GM21515 (cell line): ENCODE measurements around the gene SLCO4A1.

Experiments used
- ATAC-seq: cut with Tn5 transposase; IDR thresholded peaks from one replicate; pipeline ENCODE4 v1.9.1; 2021; ENCODE audit not compliant: unreplicated experiment

Gene SLCO4A1

GRCh38 chr20:62642051-62642665 lies at the start of gene SLCO4A1:
Gene SLCO4A1 (plus strand): TSS chr20:62642503. CDS start chr20:62656455, 13,952 bp downstream.
- peak; percentile 49 for ATAC-seq

GRCh38 chr20:62592506-62593177 lies 49.7 kb upstream of the SLCO4A1 start:
- no peak for ATAC-seq

GRCh38 chr20:62593616-62594015 lies 48.7 kb upstream of the SLCO4A1 start:
- ATAC-seq: no peak

GRCh38 chr20:62595069-62595468 lies 47.2 kb upstream of the SLCO4A1 start:
- ATAC-seq: no peak

GRCh38 chr20:62595491-62595890 lies 46.8 kb upstream of the SLCO4A1 start:
- ATAC-seq: no peak

- ATAC-seq: no peak
Observed at GRCh38 chr20:62596486-62596885, 45.8 kb upstream of the SLCO4A1 start.

GRCh38 chr20:62596921-62597320 lies 45.4 kb upstream of the SLCO4A1 start:
- ATAC-seq: no peak

GRCh38 chr20:62597416-62598115 lies 44.7 kb upstream of the SLCO4A1 start:
- no peak for ATAC-seq

- no peak for ATAC-seq
Observed at GRCh38 chr20:62598761-62599194, 43.5 kb upstream of the SLCO4A1 start.

- ATAC-seq: no peak
Observed at GRCh38 chr20:62599216-62600110, 42.8 kb upstream of the SLCO4A1 start.

GRCh38 chr20:62601172-62601571 lies 41.1 kb upstream of the SLCO4A1 start:
- no peak for ATAC-seq

GRCh38 chr20:62601714-62602113 lies 40.6 kb upstream of the SLCO4A1 start:
- ATAC-seq: no peak

- ATAC-seq: no peak
Observed at GRCh38 chr20:62602550-62602949, 39.8 kb upstream of the SLCO4A1 start.

- ATAC-seq: no peak
Observed at GRCh38 chr20:62603021-62603906, 39.0 kb upstream of the SLCO4A1 start.

GRCh38 chr20:62603907-62604785 lies 38.2 kb upstream of the SLCO4A1 start:
- no peak for ATAC-seq

GRCh38 chr20:62604796-62605195 lies 37.5 kb upstream of the SLCO4A1 start:
- no peak for ATAC-seq

- no peak for ATAC-seq
Observed at GRCh38 chr20:62605236-62605943, 36.9 kb upstream of the SLCO4A1 start.

- ATAC-seq: no peak
Observed at GRCh38 chr20:62606016-62606415, 36.3 kb upstream of the SLCO4A1 start.
